Globus pallidus (tissue), 1 donor: ENCODE measurements around the gene CASZ1.

Source experiments
- DNase-seq: peaks from one replicate; pipeline ENCODE4 v3.0.0-alpha.2; 2015; ENCODE audit warnings: low spot score

Gene CASZ1

DNA sequence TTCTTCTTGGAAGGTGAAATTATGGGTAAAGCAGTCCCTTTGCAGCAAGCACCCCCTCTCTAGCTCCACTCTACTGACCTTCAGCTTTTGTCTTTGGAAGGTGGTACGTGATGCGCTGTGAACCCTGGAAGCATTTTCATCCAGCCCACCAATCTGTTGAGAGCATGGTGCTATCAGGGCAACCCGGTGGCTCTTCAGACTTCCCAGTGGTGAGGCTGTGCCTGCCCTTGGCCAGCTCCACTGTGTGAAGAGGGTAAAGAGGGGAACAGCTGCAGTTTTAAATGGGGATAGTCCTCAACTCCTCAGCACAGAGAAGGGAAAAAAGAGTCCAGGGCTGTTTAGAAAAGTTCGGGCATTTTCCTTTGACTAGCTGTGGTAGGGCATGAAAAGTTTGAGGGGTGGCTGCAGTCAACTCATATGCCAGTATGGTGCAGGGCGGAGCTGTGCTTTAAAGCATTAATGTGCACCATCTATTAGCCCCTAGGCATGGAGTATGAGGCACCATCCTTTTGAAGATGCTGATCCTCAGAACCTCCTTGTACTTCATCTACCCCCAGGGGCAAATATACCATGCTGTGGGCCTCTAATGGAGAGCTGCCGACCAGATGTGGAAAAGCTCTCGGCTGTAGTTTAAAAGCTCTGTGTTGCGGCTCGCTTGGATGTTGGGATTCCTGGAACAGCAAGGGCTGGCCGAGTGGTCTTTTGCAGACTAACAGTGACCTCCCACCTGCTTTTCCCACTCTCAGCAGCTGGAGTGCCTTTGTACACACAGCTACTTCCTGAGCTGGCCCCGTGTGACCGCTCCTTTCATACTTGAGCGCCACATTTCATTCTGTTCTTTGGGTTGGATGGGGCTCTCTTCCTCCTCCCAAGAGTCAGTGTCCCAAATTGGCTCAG is 198.7 kb downstream of the CASZ1 start:
- no peak for DNase-seq

DNA sequence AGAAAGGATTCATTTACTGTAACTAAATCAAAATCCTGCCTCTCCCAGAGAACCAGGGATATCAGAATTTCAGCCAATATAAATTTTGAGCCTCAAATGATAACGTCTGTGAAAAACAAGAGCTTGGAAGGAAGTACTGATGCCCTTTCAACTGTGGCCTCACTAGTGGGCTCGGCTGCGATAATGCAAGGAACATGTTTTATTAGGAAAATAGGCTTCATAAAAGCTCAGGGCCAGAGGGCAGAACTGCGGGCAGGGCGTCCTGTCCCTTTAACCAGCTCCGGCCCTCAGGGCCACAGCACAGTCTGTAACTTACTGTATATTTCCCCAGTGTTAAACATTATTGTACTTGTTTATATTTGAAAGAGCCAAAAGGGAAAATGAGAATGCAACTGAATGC is 199.7 kb downstream of the CASZ1 start:
- DNase-seq = no peak

DNA sequence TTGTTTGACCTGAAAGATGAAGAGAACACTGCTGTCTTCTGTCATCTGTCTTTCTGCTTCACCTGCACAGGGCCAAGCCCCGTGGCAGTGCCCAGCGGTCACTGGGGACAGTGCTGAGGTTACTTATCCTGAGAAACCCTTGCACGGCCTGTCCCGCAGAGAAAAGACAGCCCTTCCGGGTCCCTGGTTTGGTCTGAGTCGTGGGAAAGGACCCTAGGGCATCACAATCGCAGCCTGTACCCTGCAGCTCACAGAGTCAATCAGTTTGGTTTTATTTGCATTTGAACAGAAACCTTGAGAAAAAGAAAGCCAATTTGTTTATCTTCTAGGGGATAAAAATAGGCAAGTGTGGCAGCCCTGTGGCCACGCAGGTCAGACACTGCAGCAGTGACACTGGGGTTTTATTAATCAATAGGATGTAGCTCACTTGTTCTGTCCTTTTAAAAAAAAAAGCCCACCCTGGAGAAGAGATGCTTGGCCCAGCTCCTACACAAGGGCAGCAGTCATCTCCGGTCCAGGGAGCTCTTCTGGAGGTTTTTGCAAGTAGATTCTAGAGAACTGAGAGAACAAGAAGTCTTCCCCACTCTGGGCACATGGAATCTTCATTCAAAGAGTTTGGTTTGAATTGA is 201.7 kb downstream of the CASZ1 start:
- no peak for DNase-seq

DNA sequence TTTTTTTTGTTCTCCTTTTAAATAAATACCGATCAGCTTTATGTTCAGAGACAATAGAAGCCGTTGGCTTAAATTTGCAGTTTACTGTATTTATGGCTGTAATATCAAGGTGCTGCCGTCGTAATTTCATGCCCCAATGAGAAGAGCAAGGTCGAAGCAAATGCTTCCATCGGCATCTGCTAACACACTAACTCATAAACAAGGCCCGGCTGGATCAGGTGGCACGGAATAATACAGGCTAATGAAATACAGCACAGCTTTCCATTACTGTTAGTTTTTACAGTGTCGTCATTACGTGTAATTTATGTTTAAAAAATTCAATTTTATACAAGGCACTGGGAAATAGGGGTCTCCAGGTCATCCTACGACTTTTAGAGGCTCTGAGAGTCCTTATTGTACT is 202.7 kb downstream of the CASZ1 start:
- DNase-seq = no peak

- DNase-seq = no peak
Observed at GRCh38 chr1:10592373-10592772, 204.1 kb downstream of the CASZ1 start.

DNA sequence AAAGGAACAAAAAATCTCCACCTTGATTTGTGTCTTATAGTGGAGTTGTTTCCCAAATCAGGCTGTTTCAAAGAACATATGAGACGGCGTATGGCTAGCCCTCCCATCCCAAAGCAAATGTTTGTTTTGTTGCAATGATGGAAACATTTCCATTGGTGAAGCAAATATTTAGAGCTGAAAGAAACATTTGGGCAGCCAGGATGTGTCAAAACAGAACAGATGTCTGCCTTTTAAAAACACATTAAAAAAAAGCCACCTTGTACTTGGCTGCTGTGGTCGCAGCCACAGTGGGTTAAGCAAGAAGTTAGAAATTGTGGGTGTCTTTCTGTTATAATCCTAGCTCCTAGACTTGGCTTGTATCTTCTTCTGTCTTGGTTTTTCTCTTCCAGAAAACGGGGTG is 205.4 kb downstream of the CASZ1 start:
- DNase-seq = no peak

DNA sequence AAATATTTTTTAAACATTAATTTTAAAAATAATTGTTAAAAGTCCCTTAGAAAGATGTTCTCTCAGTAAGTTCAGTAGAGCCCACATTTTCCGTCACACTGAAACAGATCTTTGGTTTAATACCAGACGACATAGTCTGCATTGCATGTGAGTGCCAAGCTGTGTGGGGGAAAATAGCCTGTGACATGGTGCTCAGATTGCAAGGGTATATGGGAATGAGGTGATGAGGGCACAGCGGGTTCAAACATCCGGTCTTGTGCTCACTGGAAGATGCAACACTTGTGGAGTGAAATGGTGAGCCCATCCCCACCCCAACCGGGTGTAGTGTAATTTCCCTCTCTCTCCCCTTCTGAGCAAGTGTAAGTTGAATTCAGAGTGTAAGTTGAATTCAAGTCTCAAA is 207.4 kb downstream of the CASZ1 start:
- DNase-seq = no peak

DNA sequence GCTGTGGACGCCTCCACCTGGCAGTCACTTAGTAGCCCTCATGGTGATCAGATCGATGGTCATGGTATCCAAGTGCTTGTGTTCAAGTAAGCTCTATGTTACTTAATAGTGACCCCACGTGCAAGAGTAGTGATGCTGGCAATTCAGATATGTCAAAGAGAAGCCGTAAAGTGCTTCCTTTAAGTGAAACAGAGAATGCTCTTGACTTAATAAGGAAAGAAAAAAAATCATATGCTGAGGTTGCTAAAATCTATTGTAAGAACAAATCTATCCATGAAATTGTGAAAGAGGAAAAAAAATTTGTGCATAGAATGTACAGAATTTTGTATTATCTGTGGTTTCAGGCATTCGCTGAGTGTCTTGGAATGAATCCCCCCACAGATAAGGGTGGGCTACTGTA is 207.8 kb downstream of the CASZ1 start:
- DNase-seq = no peak
